ENCODE data around the gene SCYGR6.
"Not testable (repeated sequence)": the region's sequence is repeated elsewhere in the genome, so short reads cannot be mapped to it uniquely, and the experiment has no call there.

The SCYGR6 gene

DNA sequence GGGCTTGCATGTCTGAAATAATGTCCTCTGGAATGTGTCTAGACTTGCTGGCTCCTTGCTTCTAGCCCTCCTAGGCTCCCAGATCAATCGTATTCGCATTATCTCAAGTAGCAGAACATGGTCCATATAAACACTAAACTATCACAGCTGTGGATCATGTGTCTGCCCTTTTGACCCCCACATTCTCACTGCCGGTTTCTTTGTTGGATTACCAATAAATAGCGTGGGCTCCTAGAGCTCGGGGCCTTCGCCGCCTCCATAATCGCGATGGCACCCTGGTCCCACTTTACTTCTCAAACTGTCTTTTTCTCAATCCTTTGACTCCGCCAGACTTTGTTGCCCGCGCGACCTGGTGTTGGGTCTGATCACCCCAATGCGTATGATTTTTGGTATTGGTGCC lies 14.8 kb upstream of the SCYGR6 start:
- no peak overlapping the region for H3K4me3 ChIP-seq (ENCODE audit: low read depth, low read length)
- DNase-seq (ENCODE audit: low read depth) = no peak
- TF ChIP-seq, protein P1, sequence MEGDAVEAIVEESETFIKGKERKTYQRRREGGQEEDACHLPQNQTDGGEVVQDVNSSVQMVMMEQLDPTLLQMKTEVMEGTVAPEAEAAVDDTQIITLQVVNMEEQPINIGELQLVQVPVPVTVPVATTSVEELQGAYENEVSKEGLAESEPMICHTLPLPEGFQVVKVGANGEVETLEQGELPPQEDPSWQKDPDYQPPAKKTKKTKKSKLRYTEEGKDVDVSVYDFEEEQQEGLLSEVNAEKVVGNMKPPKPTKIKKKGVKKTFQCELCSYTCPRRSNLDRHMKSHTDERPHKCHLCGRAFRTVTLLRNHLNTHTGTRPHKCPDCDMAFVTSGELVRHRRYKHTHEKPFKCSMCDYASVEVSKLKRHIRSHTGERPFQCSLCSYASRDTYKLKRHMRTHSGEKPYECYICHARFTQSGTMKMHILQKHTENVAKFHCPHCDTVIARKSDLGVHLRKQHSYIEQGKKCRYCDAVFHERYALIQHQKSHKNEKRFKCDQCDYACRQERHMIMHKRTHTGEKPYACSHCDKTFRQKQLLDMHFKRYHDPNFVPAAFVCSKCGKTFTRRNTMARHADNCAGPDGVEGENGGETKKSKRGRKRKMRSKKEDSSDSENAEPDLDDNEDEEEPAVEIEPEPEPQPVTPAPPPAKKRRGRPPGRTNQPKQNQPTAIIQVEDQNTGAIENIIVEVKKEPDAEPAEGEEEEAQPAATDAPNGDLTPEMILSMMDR (IDR thresholded peaks at IDR 0.05; ENCODE audit: control insufficient read depth, extremely low read depth, insufficient read depth) = no peak

DNA sequence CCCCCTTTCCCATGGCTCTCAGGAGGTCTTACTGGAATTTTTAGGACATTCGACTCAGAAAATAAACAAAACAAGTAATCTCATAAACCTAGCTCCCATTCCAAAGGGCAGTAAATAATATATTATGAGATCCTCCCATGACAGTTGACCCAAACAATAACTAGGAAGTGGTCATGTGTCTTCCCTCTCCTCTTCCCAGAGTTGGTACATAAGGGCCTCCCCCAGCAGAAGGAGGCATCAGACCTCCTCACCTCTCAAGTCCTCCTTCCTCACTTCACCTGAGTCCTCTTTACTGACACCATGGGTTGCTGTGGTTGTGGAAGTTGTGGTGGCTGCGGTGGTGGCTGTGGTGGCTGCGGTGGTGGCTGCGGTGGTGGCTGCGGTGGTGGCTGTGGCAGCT lies 3.5 kb upstream of the SCYGR6 start, which contains the start of gene SCYGR7:
Gene SCYGR7, plus strand, starts transcription at position 301 of the 400 bp plus-strand sequence. Its CDS starts 0 bp downstream, at position 301.
- TF ChIP-seq, protein P1 (IDR thresholded peaks at IDR 0.05; ENCODE audit: control insufficient read depth, extremely low read depth, insufficient read depth) = no peak
- H3K4me3 ChIP-seq (ENCODE audit: low read depth, low read length) = no peak within 1 kb of the TSS
- no peak for DNase-seq (ENCODE audit: low read depth)

DNA sequence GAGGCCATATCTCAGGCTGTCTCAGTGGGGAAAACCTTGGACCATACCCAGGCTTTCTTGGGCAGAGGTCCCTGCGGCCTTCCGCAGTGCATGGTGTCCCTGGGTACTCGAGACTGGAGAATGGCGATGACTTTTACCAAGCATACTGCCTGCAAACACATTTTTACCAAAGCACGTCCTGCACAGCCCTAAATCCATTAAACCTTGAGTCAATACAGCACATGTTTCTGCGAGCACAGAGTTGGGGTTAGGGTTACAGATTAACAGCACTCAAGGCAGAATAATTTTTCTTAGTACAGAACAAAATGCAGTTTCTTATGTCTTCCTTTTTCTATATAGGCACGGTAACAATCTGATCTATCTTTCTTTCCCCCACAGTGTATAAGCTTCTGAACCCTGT lies 1.7 kb downstream of the SCYGR6 start:
- DNase-seq (ENCODE audit: low read depth); H3K4me3 ChIP-seq (ENCODE audit: low read depth, low read length): not testable (repeated sequence)

DNA sequence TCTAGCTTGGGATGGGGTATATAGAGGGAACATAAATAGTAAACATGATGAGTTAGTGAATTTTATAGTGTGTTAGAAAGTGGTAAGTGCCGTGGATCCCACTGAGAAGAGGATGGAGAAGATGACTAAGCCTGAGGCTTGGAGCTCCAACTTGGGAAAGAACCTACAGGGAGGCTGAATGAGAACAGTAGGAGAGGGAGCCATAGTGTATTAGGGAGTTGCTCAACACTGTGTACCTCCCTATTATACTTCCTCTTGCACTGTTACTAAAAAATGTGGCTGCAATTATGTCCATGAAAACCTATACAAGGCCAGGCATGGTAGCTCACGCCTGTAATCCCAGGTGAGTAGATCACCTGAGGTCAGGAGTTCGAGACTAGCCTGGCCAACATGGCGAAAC lies 3.9 kb downstream of the SCYGR6 start:
- H3K4me3 ChIP-seq (ENCODE audit: low read depth, low read length) = no peak overlapping the region
- DNase-seq (ENCODE audit: low read depth) = no peak
- TF ChIP-seq, protein P1 (IDR thresholded peaks at IDR 0.05; ENCODE audit: control insufficient read depth, extremely low read depth, insufficient read depth) = no peak

DNA sequence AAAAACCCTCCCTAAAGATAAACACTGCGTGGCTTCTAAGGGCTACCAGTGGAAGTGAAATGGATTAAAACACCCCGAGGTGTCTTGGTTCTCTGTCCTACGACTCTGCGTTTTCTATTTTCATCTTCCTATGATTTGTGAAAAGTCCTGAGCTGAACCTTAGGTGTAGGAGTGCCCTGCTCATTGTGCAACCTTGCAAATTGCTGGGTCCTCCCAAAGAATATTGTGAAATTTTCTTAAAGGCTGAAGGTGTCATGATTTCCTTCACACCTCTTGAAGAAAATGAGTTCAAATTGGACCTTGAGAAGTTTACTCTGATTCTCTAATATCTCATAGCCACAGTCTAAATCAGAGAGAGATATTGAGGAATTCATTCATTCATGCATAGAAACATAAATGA lies 4.9 kb downstream of the SCYGR6 start:
- H3K4me3 ChIP-seq (ENCODE audit: low read depth, low read length) = no peak overlapping the region
- TF ChIP-seq, protein P1 (IDR thresholded peaks at IDR 0.05; ENCODE audit: control insufficient read depth, extremely low read depth, insufficient read depth) = no peak
- no peak for DNase-seq (ENCODE audit: low read depth)

DNA sequence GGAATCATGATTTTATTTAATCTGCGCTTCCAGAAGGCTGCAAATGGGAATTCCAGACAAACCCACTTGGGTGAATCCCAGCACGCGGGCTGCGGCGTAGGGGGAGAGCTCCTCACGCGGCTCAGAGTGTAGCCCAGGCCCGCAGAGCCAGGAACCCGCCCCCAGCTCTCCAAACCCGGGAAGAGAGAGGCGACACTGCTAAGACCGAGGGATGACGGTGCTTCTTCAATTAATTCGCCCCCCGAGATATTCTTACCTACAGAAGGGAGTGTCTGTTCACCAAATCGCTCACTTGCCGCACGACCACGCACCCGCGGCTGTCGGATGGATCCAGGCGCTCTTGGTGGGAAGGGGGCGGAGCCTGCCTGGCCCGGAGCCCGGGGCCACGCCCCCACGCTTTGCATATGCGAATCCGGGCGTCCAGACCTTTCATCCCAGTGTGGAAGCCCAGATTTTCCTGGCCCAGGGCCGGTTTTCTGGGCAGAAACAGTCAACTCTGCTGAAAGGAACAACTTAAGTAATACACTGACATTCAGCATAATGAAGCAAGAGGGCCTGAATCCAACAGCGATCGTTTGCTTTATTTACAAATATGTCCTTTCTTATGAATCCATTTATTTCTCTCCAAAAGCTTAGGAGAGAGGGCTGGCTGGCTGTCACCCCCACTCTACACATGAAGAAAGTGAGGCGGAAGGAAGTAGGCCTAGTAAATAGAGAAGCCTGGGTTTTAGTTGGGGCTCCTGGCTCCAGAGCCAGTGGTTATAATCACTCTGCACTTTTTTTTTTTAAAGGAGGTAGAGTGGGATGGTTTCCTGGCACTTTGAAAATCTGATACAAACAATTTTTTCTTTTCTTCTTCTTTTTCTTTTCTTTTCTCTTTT lies 6.6 kb downstream of the SCYGR6 start, which contains the start of gene SLC19A3:
Gene SLC19A3, minus strand, starts transcription at position 342 of the 881 bp plus-strand sequence. CDS start 15,710 bp downstream, outside the sequence.
- H3K4me3 ChIP-seq (ENCODE audit: low read depth, low read length) = no peak within 1 kb of the TSS
- TF ChIP-seq, protein P1 (IDR thresholded peaks at IDR 0.05; ENCODE audit: control insufficient read depth, extremely low read depth, insufficient read depth) = no peak
- no peak for DNase-seq (ENCODE audit: low read depth)

DNA sequence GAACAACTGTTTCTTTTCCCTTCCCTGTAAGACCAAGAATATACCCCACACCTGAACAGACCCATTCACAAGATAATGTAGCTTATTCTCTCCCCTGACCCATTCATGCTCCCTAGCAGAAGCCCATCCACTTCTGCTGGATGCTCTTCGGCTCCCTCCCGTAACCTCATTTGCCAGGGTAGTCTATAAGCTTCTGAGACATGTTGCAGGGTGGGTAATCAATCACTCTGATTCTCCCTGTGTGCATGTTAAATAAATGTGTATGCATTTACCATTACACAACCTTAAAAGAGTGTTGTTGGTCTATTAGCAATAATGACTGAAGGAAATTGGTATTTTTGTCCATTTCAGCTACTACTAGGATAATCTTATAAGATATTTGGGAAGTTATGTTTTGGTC lies 8.1 kb downstream of the SCYGR6 start:
- TF ChIP-seq, protein P1 (IDR thresholded peaks at IDR 0.05; ENCODE audit: control insufficient read depth, extremely low read depth, insufficient read depth) = no peak
- no peak overlapping the region for H3K4me3 ChIP-seq (ENCODE audit: low read depth, low read length)
- DNase-seq (ENCODE audit: low read depth) = no peak
